IMR-90 (cell line): ENCODE results near the gene ITGB1BP2. TPM values are rescaled to one million over a fixed set of nuclear protein-coding genes. Genes with fewer than 3 reads are reported as not detected.

ENCODE experiments used
- ATAC-seq: fragments of 200-7000 bp; cut with Tn5 transposase; 2 replicates; pipeline ENCODE4 v1.9.1; 2020; ENCODE audit warnings: low read depth, mild to moderate bottlenecking, moderate library complexity
- BruUV-seq: library from RNA; stranded (reverse); fragments of 400-500 nt; replicated peaks from 2 replicates; lab custom pipeline; 2021; lab: Mats Ljungman, UMichigan
- CTCF ChIA-PET: fragments of 300-600 bp; formaldehyde crosslinking; extraction: SDS; loops from one replicate; lab custom pipeline; 2021; ENCODE audit warnings: antibody characterized with exemption; lab: Yijun Ruan, JAX
- POLR2A ChIA-PET: fragments of 300-600 bp; sonication (Branson Sonifier 250); formaldehyde crosslinking; loops from one replicate; lab custom pipeline; 2022; ENCODE audit warnings: antibody characterized with exemption; ENCODE audit not compliant: unreplicated experiment; lab: Charles Lee
- DNase-seq: peaks from one replicate; pipeline ENCODE4 v3.0.0; 2013
- H2AFZ ChIP-seq: replicated peaks from 2 replicates; pipeline ENCODE3; 2013; ENCODE audit warnings: low read length, mild to moderate bottlenecking; ENCODE audit not compliant: poor library complexity
- H2AK5ac ChIP-seq: 2 replicates; pipeline ENCODE4 v1.6.1; 2013; ENCODE audit warnings: low read depth, low read length, inconsistent platforms
- H2AK9ac ChIP-seq: replicated peaks from 2 replicates; pipeline ENCODE3; 2013; ENCODE audit warnings: mild to moderate bottlenecking, low read depth, low read length, moderate library complexity; ENCODE audit not compliant: poor library complexity
- H2BK120ac ChIP-seq: 2 replicates; pipeline ENCODE4 v1.6.1; 2013; ENCODE audit warnings: low read depth, low read length, inconsistent platforms
- H2BK15ac ChIP-seq: 3 replicates; pipeline ENCODE4 v1.6.1; 2013; ENCODE audit warnings: low read depth, low read length, inconsistent platforms
- H2BK20ac ChIP-seq: 2 replicates; pipeline ENCODE4 v1.6.1; 2013; ENCODE audit warnings: low read depth, mild to moderate bottlenecking, inconsistent platforms, low read length, moderate library complexity
- H2BK5ac ChIP-seq: 2 replicates; pipeline ENCODE4 v1.6.1; 2013; ENCODE audit warnings: mild to moderate bottlenecking, low read depth, low read length, inconsistent platforms; ENCODE audit not compliant: poor library complexity, severe bottlenecking
- H3K14ac ChIP-seq: replicated peaks from 2 replicates; pipeline ENCODE4 v1.6.1; 2013; ENCODE audit warnings: low read depth, low read length, inconsistent platforms
- H3K18ac ChIP-seq: 2 replicates; pipeline ENCODE4 v1.6.1; 2013; ENCODE audit warnings: low read depth, low read length, control low read depth
- H3K23ac ChIP-seq: 2 replicates; pipeline ENCODE4 v1.6.1; 2013; ENCODE audit warnings: low read depth, low read length, inconsistent platforms
- H3K27ac ChIP-seq: 2 replicates; pipeline ENCODE4 v1.5.1; 2013; ENCODE audit warnings: mild to moderate bottlenecking, control low read depth, low read length; ENCODE audit not compliant: insufficient read depth
- H3K27me3 ChIP-seq: 2 replicates; pipeline ENCODE4 v1.6.1; 2013; ENCODE audit warnings: low read length; ENCODE audit not compliant: control insufficient read depth, insufficient read depth
- H3K36me3 ChIP-seq: 2 replicates; pipeline ENCODE4 v1.6.1; 2013; ENCODE audit warnings: low read length, mixed read lengths; ENCODE audit not compliant: control insufficient read depth, insufficient read depth
- H3K4ac ChIP-seq: 2 replicates; pipeline ENCODE4 v1.6.1; 2013; ENCODE audit warnings: low read depth, low read length, inconsistent platforms
- H3K4me1 ChIP-seq: 2 replicates; pipeline ENCODE4 v1.6.1; 2013; ENCODE audit warnings: low read length, mixed read lengths; ENCODE audit not compliant: control insufficient read depth, insufficient read depth
- H3K4me2 ChIP-seq: 2 replicates; pipeline ENCODE4 v1.6.1; 2013; ENCODE audit warnings: low read depth, mild to moderate bottlenecking, control low read depth, low read length, moderate library complexity
- H3K4me3 ChIP-seq: 2 replicates; pipeline ENCODE4 v1.5.1; 2013; ENCODE audit warnings: low read depth, mild to moderate bottlenecking, control low read depth, low read length, moderate library complexity; ENCODE audit not compliant: insufficient read depth
- H3K56ac ChIP-seq: 2 replicates; pipeline ENCODE4 v1.6.1; 2013; ENCODE audit warnings: low read length, inconsistent platforms; ENCODE audit not compliant: insufficient read depth; ENCODE audit errors: extremely low read depth
- H3K79me1 ChIP-seq, 2 experiments: 2 replicates each; pipeline ENCODE4 v1.6.1; 2013; ENCODE audit warnings: low read length in 2 of 2, inconsistent platforms in 1 of 2, low read depth in 1 of 2
- H3K9ac ChIP-seq: 2 replicates; pipeline ENCODE4 v1.6.1; 2013; ENCODE audit warnings: low read depth, low read length, control low read depth
- H3K9me1 ChIP-seq: 2 replicates; pipeline ENCODE4 v1.6.1; 2013; ENCODE audit warnings: low read length, inconsistent platforms; ENCODE audit not compliant: insufficient read depth
- H3K9me3 ChIP-seq: 2 replicates; pipeline ENCODE4 v1.6.1; 2013; ENCODE audit warnings: low read length; ENCODE audit not compliant: control insufficient read depth, insufficient read depth
- H4K20me1 ChIP-seq: 2 replicates; pipeline ENCODE4 v1.6.1; 2013; ENCODE audit warnings: low read length, inconsistent platforms; ENCODE audit not compliant: insufficient read depth
- H4K5ac ChIP-seq: 2 replicates; pipeline ENCODE4 v1.6.1; 2013; ENCODE audit warnings: mild to moderate bottlenecking, low read depth, low read length, control low read depth
- H4K8ac ChIP-seq, 2 experiments: 2 replicates each; pipeline ENCODE4 v1.6.1; 2013; ENCODE audit warnings: low read depth in 2 of 2, low read length in 2 of 2, control low read depth in 1 of 2, inconsistent platforms in 1 of 2
- H4K91ac ChIP-seq: 2 replicates; pipeline ENCODE4 v1.6.1; 2013; ENCODE audit warnings: low read depth, low read length, inconsistent platforms; ENCODE audit not compliant: insufficient read depth
- BHLHE40 ChIP-seq: fragments of 150-350 bp; IDR thresholded peaks from 2 replicates; pipeline ENCODE4 v1.6.1; 2016; ENCODE audit warnings: mild to moderate bottlenecking, low read depth, low read length
- CEBPB ChIP-seq: IDR thresholded peaks from 2 replicates; pipeline ENCODE4 v1.6.1; 2012; ENCODE audit warnings: low read depth, low read length, improper control_type of control experiment
- WGBS, 2 experiments: methylation state at CpG; one replicate each; pipeline versions ENCODE4 v1.1.5 to v1.1.7; 2013; ENCODE audit warnings: missing lambda C conversion rate in 2 of 2; ENCODE audit not compliant: insufficient read length in 1 of 2; ENCODE audit errors: extremely low coverage in 2 of 2; 5-methylcytosine and 5-hydroxymethylcytosine counted together
- dilution Hi-C: fragments of 300-500 bp; cut with HindIII; formaldehyde crosslinking; loops from one replicate; pipeline ENCODE4 v1.14.3; 2018; ENCODE audit warnings: low sequenced_read_pairs; ENCODE audit not compliant: unreplicated experiment
- in situ Hi-C: fragments of 300-500 bp; cut with MboI; formaldehyde crosslinking; loops from 3 replicates; pipeline ENCODE4 v1.14.3; 2019; ENCODE audit warnings: low sequenced_read_pairs, inconsistent platforms, mixed read lengths
- intact Hi-C: fragments of 100-400 bp; cut with micrococcal nuclease; formaldehyde crosslinking; loops from 2 replicates; pipeline ENCODE4 v1.10.0; 2022
- polyA plus RNA-seq, 3 experiments: library from polyadenylated mRNA; depleted of rRNA; stranded (reverse); fragments of >200 nt; gene quantifications; 2 replicates each; pipeline ENCODE4 v1.2.3, GENCODE V29; 2012; ENCODE audit warnings: low replicate concordance in 1 of 3
- total RNA-seq: library from RNA; depleted of rRNA; stranded (reverse); fragments of >200 nt; gene quantifications from 2 replicates; pipeline ENCODE4 v1.2.3, GENCODE V29; 2012

ITGB1BP2 gene
- total and polyA plus RNA-seq, 2 of the 4 experiments (the other 2 are of a cell fraction), result 3.0 to 3.5 TPM

- TF ChIP-seq CEBPB (peak; percentile 67), BHLHE40 (no peak)
- Histone ChIP-seq H2BK120ac (no peak overlapping the region), H3K56ac (no peak overlapping the region), H3K79me1 (peaks cover 3 to 27% of the 10 kb centered on the region in 2 experiments), H2AFZ (no peak overlapping the region), H2AK9ac (no peak overlapping the region), H2BK5ac (peak overlapping the region; percentile 31), H2BK20ac (no peak overlapping the region), H3K14ac (no peak overlapping the region), H3K4me2 (peak overlapping the region; percentile 51), H3K27me3 (no peaks in the 10 kb centered on the region), H4K91ac (no peak overlapping the region), H3K9me1 (0 out of 2 replicates have a peak, but pooled peaks cover 2% of the 10 kb centered on the region), H3K27ac (peak overlapping the region; percentile 18; the same call in 1 of the 2 replicates), H3K9me3 (no peaks in the 10 kb centered on the region), H3K4ac (no peak overlapping the region), H3K9ac (no peak overlapping the region), H4K5ac (no peak overlapping the region), H3K36me3 (no peaks in the 10 kb centered on the region), H3K23ac (no peak overlapping the region), H3K18ac (no peak overlapping the region), H3K4me1 (peaks cover 8% of the 10 kb centered on the region), H4K20me1 (no peaks in the 10 kb centered on the region), H4K8ac (0 out of 4 replicates have a peak overlapping the region, but pooled peaks of 1 of the 2 experiments have one; percentile 83), H2AK5ac (no peak overlapping the region), H2BK15ac (no peak overlapping the region), H3K4me3 (no peak overlapping the region)
- DNase-seq (peak; percentile 28), ATAC-seq (no peak)
- no TSS peak for BruUV-seq
- intact Hi-C loops (no loop called here), in situ Hi-C loops (no loop called here), dilution Hi-C loops (no loop called here)
- WGBS, 2 experiments, result no CpG with 5 or more reads among the region's 6 CpGs
- ChIA-PET CTCF (no interaction called here), POLR2A (no interaction called here)
These were observed 45.5 kb upstream of the ITGB1BP2 start for GRCh38 chrX:71256051-71256450.
